ENCODE data around the gene GMPS.

- TF ChIP-seq FOXA1 (IDR thresholded peaks at IDR 0.05) (no peak), ZNF384 (IDR thresholded peaks at IDR 0.05) (no peak), ARNT (IDR thresholded peaks at IDR 0.05) (no peak), SUZ12 (IDR thresholded peaks at IDR 0.05) (no peak), HDGF (IDR thresholded peaks at IDR 0.05; ENCODE audit: borderline replicate concordance) (no peak), FOXK2 (IDR thresholded peaks at IDR 0.05) (no peak), SP1 (IDR thresholded peaks at IDR 0.05) (no peak), ELF4 (IDR thresholded peaks at IDR 0.05) (no peak), FOXM1 (IDR thresholded peaks at IDR 0.05; ENCODE audit: borderline replicate concordance) (no peak), PKNOX1 (IDR thresholded peaks at IDR 0.05) (no peak), NFRKB (IDR thresholded peaks at IDR 0.05) (no peak), BHLHE40 (IDR thresholded peaks at IDR 0.05; ENCODE audit: borderline replicate concordance) (no peak), LEF1 (IDR thresholded peaks at IDR 0.05; ENCODE audit: borderline replicate concordance) (no peak), L3MBTL2 (conservative IDR thresholded peaks at IDR 0.05) (no peak)
Measured at GRCh38 chr3:155948476-155948875, 78.0 kb downstream of the GMPS start.

Measured in HEK293T (cell line).